HepG2 (cell line): ENCODE measurements around the gene WEE1. TPM values are rescaled to one million over a fixed set of nuclear protein-coding genes. Genes with fewer than 3 reads are reported as not detected.

Experiments used
- AKAP8 ChIP-seq: sonication (generic); formaldehyde crosslinking; IDR thresholded peaks from 2 replicates; pipeline ENCODE4 v1.5.1; 2020; ENCODE audit warnings: mild to moderate bottlenecking, missing genetic modification reagents
- ARHGAP35 ChIP-seq: sonication (generic); formaldehyde crosslinking; IDR thresholded peaks from 2 replicates; pipeline ENCODE4 v1.9.0; 2022; ENCODE audit warnings: mild to moderate bottlenecking, inconsistent platforms, moderate library complexity, missing genetic modification reagents, borderline replicate concordance
- ETV6 ChIP-seq: sonication (generic); formaldehyde crosslinking; conservative IDR thresholded peaks from 2 replicates; pipeline ENCODE4 v1.4.0; 2020; ENCODE audit warnings: missing genetic modification reagents
- FLYWCH1 ChIP-seq: sonication (generic); formaldehyde crosslinking; IDR thresholded peaks from 2 replicates; pipeline ENCODE4 v1.8.1; 2023; ENCODE audit warnings: mild to moderate bottlenecking, missing genetic modification reagents
- GTF3A ChIP-seq: sonication (generic); formaldehyde crosslinking; conservative IDR thresholded peaks from 2 replicates; pipeline ENCODE4 v1.4.0; 2020; ENCODE audit warnings: mild to moderate bottlenecking, missing genetic modification reagents
- NFYB ChIP-seq: sonication (generic); formaldehyde crosslinking; IDR thresholded peaks from 2 replicates; pipeline ENCODE4 v1.4.0; 2020; ENCODE audit warnings: missing genetic modification reagents
- NR2C2 ChIP-seq: sonication (generic); formaldehyde crosslinking; IDR thresholded peaks from 2 replicates; pipeline ENCODE4 v1.4.0; 2020; ENCODE audit warnings: missing genetic modification reagents, mild to moderate bottlenecking, moderate library complexity, borderline replicate concordance
- RBFOX2 ChIP-seq: fragments of 200-400 bp; formaldehyde crosslinking; IDR thresholded peaks from 2 replicates; pipeline ENCODE4 v1.6.1; 2017; ENCODE audit warnings: low read depth, mild to moderate bottlenecking, low read length
- SRSF1 ChIP-seq: fragments of 200-400 bp; formaldehyde crosslinking; optimal IDR thresholded peaks from 2 replicates; pipeline ENCODE3; 2017; ENCODE audit warnings: mild to moderate bottlenecking, low read depth, low read length, moderate library complexity
- STAT5B ChIP-seq: sonication (generic); formaldehyde crosslinking; IDR thresholded peaks from 2 replicates; pipeline ENCODE4 v1.4.0; 2020; ENCODE audit warnings: missing genetic modification reagents
- ZBTB1 ChIP-seq: sonication (generic); formaldehyde crosslinking; IDR thresholded peaks from 2 replicates; pipeline ENCODE4 v1.4.0; 2020; ENCODE audit warnings: missing genetic modification reagents, borderline replicate concordance
- ZMYM4 ChIP-seq: sonication (generic); formaldehyde crosslinking; IDR thresholded peaks from 2 replicates; pipeline ENCODE4 v1.8.1; 2023; ENCODE audit warnings: mild to moderate bottlenecking, missing genetic modification reagents
- ZNF180 ChIP-seq: sonication (generic); formaldehyde crosslinking; IDR thresholded peaks from 2 replicates; pipeline ENCODE4 v1.4.0; 2020; ENCODE audit warnings: low read depth, missing genetic modification reagents, borderline replicate concordance
- ZNF256 ChIP-seq: sonication (generic); formaldehyde crosslinking; conservative IDR thresholded peaks from 2 replicates; pipeline ENCODE4 v1.4.0; 2020; ENCODE audit warnings: missing genetic modification reagents
- ZNF776 ChIP-seq: sonication (generic); formaldehyde crosslinking; IDR thresholded peaks from 2 replicates; pipeline ENCODE4 v1.4.0; 2020; ENCODE audit warnings: mild to moderate bottlenecking, missing genetic modification reagents
- polyA plus RNA-seq, 8 experiments: library from polyadenylated mRNA; depleted of rRNA in 3 of 8; stranded (reverse) in 7 of 8; unstranded in 1 of 8; fragments of >200 nt; fragmentation: Illumina TruSeq in 4 of 8; extraction: Trizol in 4 of 8; gene quantifications; 2 replicates each; pipeline versions ENCODE4 v1.2.1 to v1.2.3, GENCODE V29; 2011 to 2016; ENCODE audit warnings: low read depth in 4 of 8, missing spikeins in 1 of 8, mixed read lengths in 1 of 8; ENCODE audit not compliant: insufficient read depth in 1 of 8
- total RNA-seq, 5 experiments: library from RNA; depleted of rRNA; stranded (reverse); fragments of >200 nt; fragmentation: Illumina TruSeq; extraction: Trizol; gene quantifications; 2 replicates each; pipeline ENCODE4 v1.2.3, GENCODE V29; 2016; ENCODE audit warnings: low read depth in 1 of 5
- TF ChIP-seq, protein P1 (sequence below): sonication (generic); formaldehyde crosslinking; IDR thresholded peaks from 2 replicates; pipeline ENCODE4 v1.4.0; 2020; ENCODE audit warnings: mild to moderate bottlenecking, missing genetic modification reagents
- TF ChIP-seq, protein P2 (sequence below), 2 experiments: sonication (generic) in 1 of 2; formaldehyde crosslinking in 1 of 2; IDR thresholded peaks; 2 replicates each; pipeline versions ENCODE4 v1.5.1 to v1.6.1; 2011 to 2020; ENCODE audit warnings: borderline replicate concordance in 1 of 2, low read depth in 1 of 2, low read length in 1 of 2, mild to moderate bottlenecking in 1 of 2, missing genetic modification reagents in 1 of 2, moderate library complexity in 1 of 2
- TF ChIP-seq, protein P3 (sequence below): sonication (generic); formaldehyde crosslinking; IDR thresholded peaks from 2 replicates; pipeline ENCODE4 v1.5.0; 2020; ENCODE audit warnings: missing genetic modification reagents, mild to moderate bottlenecking, borderline replicate concordance
- TF ChIP-seq, protein P4 (sequence below): sonication (generic); formaldehyde crosslinking; IDR thresholded peaks from 2 replicates; pipeline ENCODE4 v1.5.0; 2020; ENCODE audit warnings: missing genetic modification reagents
- TF ChIP-seq, protein P5 (sequence below): IDR thresholded peaks from 2 replicates; pipeline ENCODE4 v1.6.1; 2016; ENCODE audit warnings: missing biosample characterization, missing genetic modification reagents, low read depth

The WEE1 gene
- total and polyA plus RNA-seq, 2 of the 13 experiments (the other 11 are each of a cell fraction or from before 2014, with no cell fraction given), result 31.4 to 63.7 TPM

DNA sequence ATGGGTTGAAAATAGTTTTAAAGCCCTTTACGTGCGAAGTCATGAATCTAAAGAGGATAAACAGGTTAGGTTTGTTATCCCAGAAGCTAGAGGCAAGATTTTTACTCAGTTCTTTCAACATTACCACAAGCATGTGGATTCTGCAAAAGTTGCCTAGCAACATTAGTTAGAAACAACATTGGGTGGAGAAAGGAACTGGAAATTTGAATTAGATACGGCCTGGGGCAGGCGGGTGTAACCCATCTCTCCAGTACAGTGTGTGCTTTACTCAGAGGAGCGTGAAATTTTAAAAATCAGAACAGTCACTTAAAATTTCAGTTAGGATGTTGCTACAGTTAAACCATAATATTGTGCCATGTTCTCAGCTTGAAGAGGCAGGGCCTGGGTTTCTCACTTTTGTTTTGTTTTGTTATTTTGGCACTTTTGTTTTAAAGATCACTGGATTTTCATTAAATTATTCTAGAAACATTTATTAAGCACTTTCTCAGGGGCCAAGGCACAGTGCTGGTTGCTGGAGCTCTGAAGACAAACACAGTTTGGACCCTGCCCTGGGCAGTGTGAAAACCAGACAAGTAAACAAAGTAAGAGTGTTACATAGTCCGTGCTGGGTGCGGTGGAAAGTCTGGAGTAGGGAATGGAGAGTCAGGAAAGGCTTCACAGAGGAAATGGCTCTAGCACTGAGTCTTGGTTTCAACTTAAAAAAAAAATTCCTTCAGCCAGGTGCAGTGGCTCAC, 4.4 kb upstream of the WEE1 start (continued):
- TF ChIP-seq, protein P1, sequence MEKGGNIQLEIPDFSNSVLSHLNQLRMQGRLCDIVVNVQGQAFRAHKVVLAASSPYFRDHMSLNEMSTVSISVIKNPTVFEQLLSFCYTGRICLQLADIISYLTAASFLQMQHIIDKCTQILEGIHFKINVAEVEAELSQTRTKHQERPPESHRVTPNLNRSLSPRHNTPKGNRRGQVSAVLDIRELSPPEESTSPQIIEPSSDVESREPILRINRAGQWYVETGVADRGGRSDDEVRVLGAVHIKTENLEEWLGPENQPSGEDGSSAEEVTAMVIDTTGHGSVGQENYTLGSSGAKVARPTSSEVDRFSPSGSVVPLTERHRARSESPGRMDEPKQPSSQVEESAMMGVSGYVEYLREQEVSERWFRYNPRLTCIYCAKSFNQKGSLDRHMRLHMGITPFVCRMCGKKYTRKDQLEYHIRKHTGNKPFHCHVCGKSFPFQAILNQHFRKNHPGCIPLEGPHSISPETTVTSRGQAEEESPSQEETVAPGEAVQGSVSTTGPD (CRISPR knock-in tag), result no peak
- TF ChIP-seq, protein P2, sequence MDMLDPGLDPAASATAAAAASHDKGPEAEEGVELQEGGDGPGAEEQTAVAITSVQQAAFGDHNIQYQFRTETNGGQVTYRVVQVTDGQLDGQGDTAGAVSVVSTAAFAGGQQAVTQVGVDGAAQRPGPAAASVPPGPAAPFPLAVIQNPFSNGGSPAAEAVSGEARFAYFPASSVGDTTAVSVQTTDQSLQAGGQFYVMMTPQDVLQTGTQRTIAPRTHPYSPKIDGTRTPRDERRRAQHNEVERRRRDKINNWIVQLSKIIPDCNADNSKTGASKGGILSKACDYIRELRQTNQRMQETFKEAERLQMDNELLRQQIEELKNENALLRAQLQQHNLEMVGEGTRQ (IDR thresholded peaks at IDR 0.05; ENCODE audit: low read depth, low read length), result no peak
- TF ChIP-seq, protein P2 (CRISPR knock-in tag; IDR thresholded peaks at IDR 0.05; ENCODE audit: borderline replicate concordance), result no peak
- TF ChIP-seq FLYWCH1 (CRISPR knock-in tag), result no peak
- no peak for TF ChIP-seq GTF3A (CRISPR knock-in tag)
- no peak for TF ChIP-seq ETV6 (CRISPR knock-in tag)
- TF ChIP-seq ZBTB1 (CRISPR knock-in tag), result no peak
- TF ChIP-seq NFYB (CRISPR knock-in tag), result 0 out of 2 replicates have a peak, but pooled peaks have one; percentile 22
- TF ChIP-seq, protein P3, sequence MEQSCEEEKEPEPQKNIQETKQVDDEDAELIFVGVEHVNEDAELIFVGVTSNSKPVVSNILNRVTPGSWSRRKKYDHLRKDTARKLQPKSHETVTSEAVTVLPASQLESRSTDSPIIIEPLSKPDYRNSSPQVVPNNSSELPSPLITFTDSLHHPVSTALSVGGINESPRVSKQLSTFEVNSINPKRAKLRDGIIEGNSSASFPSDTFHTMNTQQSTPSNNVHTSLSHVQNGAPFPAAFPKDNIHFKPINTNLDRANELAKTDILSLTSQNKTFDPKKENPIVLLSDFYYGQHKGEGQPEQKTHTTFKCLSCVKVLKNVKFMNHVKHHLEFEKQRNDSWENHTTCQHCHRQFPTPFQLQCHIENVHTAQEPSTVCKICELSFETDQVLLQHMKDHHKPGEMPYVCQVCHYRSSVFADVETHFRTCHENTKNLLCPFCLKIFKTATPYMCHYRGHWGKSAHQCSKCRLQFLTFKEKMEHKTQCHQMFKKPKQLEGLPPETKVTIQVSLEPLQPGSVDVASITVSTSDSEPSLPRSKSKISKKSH (CRISPR knock-in tag), result no peak
- TF ChIP-seq AKAP8 (CRISPR knock-in tag), result no peak
- TF ChIP-seq ZNF776, result no peak
- TF ChIP-seq NR2C2 (CRISPR knock-in tag), result peak; percentile 37; the same call in 1 of the 2 replicates
- TF ChIP-seq ZNF256 (CRISPR knock-in tag), result no peak
- TF ChIP-seq ZMYM4, result peak; percentile 86
- TF ChIP-seq, protein P4, sequence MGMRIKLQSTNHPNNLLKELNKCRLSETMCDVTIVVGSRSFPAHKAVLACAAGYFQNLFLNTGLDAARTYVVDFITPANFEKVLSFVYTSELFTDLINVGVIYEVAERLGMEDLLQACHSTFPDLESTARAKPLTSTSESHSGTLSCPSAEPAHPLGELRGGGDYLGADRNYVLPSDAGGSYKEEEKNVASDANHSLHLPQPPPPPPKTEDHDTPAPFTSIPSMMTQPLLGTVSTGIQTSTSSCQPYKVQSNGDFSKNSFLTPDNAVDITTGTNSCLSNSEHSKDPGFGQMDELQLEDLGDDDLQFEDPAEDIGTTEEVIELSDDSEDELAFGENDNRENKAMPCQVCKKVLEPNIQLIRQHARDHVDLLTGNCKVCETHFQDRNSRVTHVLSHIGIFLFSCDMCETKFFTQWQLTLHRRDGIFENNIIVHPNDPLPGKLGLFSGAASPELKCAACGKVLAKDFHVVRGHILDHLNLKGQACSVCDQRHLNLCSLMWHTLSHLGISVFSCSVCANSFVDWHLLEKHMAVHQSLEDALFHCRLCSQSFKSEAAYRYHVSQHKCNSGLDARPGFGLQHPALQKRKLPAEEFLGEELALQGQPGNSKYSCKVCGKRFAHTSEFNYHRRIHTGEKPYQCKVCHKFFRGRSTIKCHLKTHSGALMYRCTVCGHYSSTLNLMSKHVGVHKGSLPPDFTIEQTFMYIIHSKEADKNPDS, result no peak
- TF ChIP-seq, protein P5, sequence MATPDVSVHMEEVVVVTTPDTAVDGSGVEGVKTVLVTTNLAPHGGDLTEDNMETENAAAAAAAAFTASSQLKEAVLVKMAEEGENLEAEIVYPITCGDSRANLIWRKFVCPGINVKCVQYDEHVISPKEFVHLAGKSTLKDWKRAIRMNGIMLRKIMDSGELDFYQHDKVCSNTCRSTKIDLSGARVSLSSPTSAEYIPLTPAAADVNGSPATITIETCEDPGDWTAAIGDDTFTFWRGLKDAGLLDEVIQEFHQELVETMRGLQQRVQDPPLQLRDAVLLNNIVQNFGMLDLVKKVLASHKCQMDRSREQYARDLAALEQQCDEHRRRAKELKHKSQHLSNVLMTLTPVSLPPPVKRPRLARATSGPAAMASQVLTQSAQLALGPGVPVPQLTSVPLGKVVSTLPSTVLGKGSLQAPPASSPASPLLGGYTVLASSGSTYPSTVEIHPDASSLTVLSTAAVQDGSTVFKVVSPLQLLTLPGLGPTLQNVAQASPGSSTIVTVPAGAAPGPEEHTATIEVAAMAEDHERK (CRISPR knock-in tag), result no peak
- TF ChIP-seq STAT5B, result peak; percentile 25; the same call in 1 of the 2 replicates
- TF ChIP-seq SRSF1, result no peak
- TF ChIP-seq RBFOX2, result 0 out of 2 replicates have a peak, but pooled peaks have one; percentile 58
- no peak for TF ChIP-seq ARHGAP35
- TF ChIP-seq ZNF180 (CRISPR knock-in tag), result no peak
